ENCODE measurements around the gene SCCPDH. TPM values are rescaled to one million over a fixed set of nuclear protein-coding genes. Genes with fewer than 3 reads are reported as not detected.

Gene SCCPDH
- total and polyA plus RNA-seq, 2 donors (not counting 3 experiments of a cell fraction or from before 2014, with no cell fraction given), result 24.4 to 37.5 TPM

GRCh38 chr1:246703581-246703980, 20.6 kb upstream of the SCCPDH start:
- Histone ChIP-seq H3K4me1 (ENCODE audit: control insufficient read depth, extremely low read depth, insufficient read depth, low read length) (no peaks in the 10 kb centered on the region), H3K4me3 (replicated peaks in 1 of 3; ENCODE audit: insufficient read depth in 1 of 3, low read depth in 1 of 3, low read length in 3 of 3) (no peak overlapping the region), H4K20me1 (replicated peaks; ENCODE audit: control insufficient read depth, extremely low read depth, insufficient read depth, low read length) (no peaks in the 10 kb centered on the region), H3K4me2 (ENCODE audit: insufficient read depth, low read length) (no peak overlapping the region), H2AFZ (ENCODE audit: low read depth, low read length) (no peak overlapping the region), H3K9me1 (replicated peaks; ENCODE audit: control insufficient read depth, extremely low read depth, insufficient read depth, low read length) (no peaks in the 10 kb centered on the region), H3K79me2 (ENCODE audit: control insufficient read depth, insufficient read depth, low read length) (no peaks in the 10 kb centered on the region), H3K27me3 (ENCODE audit: control insufficient read depth in 2 of 2, insufficient read depth in 2 of 2, low read length in 2 of 2) (no peaks in the 10 kb centered on the region), H3K9ac (replicated peaks; ENCODE audit: extremely low read depth, insufficient read depth, low read length) (no peak overlapping the region), H3K27ac (ENCODE audit: insufficient read depth, low read depth, low read length) (no peak overlapping the region), H3K36me3 (ENCODE audit: control insufficient read depth in 2 of 2, extremely low read depth in 1 of 2, insufficient read depth in 2 of 2, low read length in 2 of 2) (no peaks in the 10 kb centered on the region), H3K9me3 (replicated peaks; ENCODE audit: control insufficient read depth, insufficient read depth, low read length) (no peaks in the 10 kb centered on the region)
- no TSS peak for BruUV-seq (replicated peaks)
- no peak for FAIRE-seq
- intact Hi-C loops (cut with micrococcal nuclease), result no loop called here
- no peak for DNase-seq (ENCODE audit: low read depth, low spot score)
- POLR2A ChIA-PET, result no interaction called here
- dilution Hi-C loops (cut with MboI; ENCODE audit: extremely low pct_ligation_motif_present, low sequenced_read_pairs), result no loop called here
- TF ChIP-seq MAX (IDR thresholded peaks at IDR 0.05; ENCODE audit: insufficient read depth, insufficient read length) (no peak), CTCF (IDR thresholded peaks at IDR 0.05; ENCODE audit: extremely low read depth in 1 of 2, insufficient read depth in 1 of 2, low read depth in 1 of 2, low read length in 2 of 2) (no peak), GATA2 (IDR thresholded peaks at IDR 0.05; ENCODE audit: insufficient read depth, insufficient read length, low read depth, low read length) (no peak), MYC (IDR thresholded peaks at IDR 0.05; ENCODE audit: low read depth, low read length) (no peak), JUN (IDR thresholded peaks at IDR 0.05; ENCODE audit: borderline replicate concordance, insufficient read depth, insufficient read length, low read depth) (no peak), POLR2AphosphoS5 (IDR thresholded peaks at IDR 0.05; ENCODE audit: insufficient read depth, low read depth, low read length) (no peak), FOS (IDR thresholded peaks at IDR 0.05; ENCODE audit: borderline replicate concordance, insufficient read depth, low read length) (no peak), EZH2 (IDR thresholded peaks at IDR 0.05; ENCODE audit: borderline replicate concordance, low read depth, low read length, severe bottlenecking) (no peak)
- CTCF ChIA-PET, result no interaction called here
